Heart left ventricle (tissue), 16 donors: ENCODE results near the gene ZSCAN5A. TPM values are rescaled to one million over a fixed set of nuclear protein-coding genes. Genes with fewer than 3 reads are reported as not detected.
A peak's percentile ranks its signal among the peaks of the same experiment; 100 is the strongest.
"Not testable (repeated sequence)": the region's sequence is repeated elsewhere in the genome, so short reads cannot be mapped to it uniquely, and the experiment has no call there.

Source experiments
- ATAC-seq, 4 donors: fragments of 200-7000 bp; cut with Tn5 transposase; one replicate each; pipeline ENCODE4 v1.9.1; 2020 to 2022; ENCODE audit warnings: moderate library complexity in 4 of 4, mild to moderate bottlenecking in 3 of 4, moderate number of reproducible peaks in 1 of 4
- DNase-seq, 5 donors: peaks; one replicate each; pipeline ENCODE4 v3.0.0-alpha.2; 2020
- H3K27ac ChIP-seq, 12 donors: fragments of 200-600 bp; sonication (generic) in 4 of 12; one replicate each; pipeline versions ENCODE4 v1.5.0 to v1.8.0; 2016 to 2022; ENCODE audit warnings: mild to moderate bottlenecking in 2 of 12
- H3K27me3 ChIP-seq, 9 donors: fragments of 200-600 bp; sonication (generic) in 2 of 9; one replicate each; pipeline versions ENCODE4 v1.5.1 to v1.8.0; 2016 to 2022; ENCODE audit warnings: mild to moderate bottlenecking in 3 of 9
- H3K36me3 ChIP-seq, 9 donors: fragments of 200-600 bp; sonication (generic) in 2 of 9; one replicate each; pipeline versions ENCODE4 v1.5.0 to v1.8.0; 2018 to 2022; ENCODE audit warnings: mild to moderate bottlenecking in 2 of 9
- H3K4me1 ChIP-seq, 12 donors: fragments of 200-600 bp; sonication (generic) in 4 of 12; one replicate each; pipeline versions ENCODE4 v1.5.0 to v1.8.0; 2016 to 2022; ENCODE audit warnings: mild to moderate bottlenecking in 3 of 12
- H3K4me3 ChIP-seq, 12 donors: fragments of 200-600 bp; sonication (generic) in 4 of 12; one replicate each; pipeline versions ENCODE4 v1.5.0 to v1.8.0; 2017 to 2022; ENCODE audit warnings: mild to moderate bottlenecking in 9 of 12, moderate library complexity in 4 of 12
- H3K9me3 ChIP-seq, 12 donors: fragments of 200-600 bp; sonication (generic) in 4 of 12; one replicate each; pipeline versions ENCODE4 v1.5.0 to v1.8.0; 2016 to 2022; ENCODE audit warnings: mild to moderate bottlenecking in 1 of 12
- POLR2A ChIP-seq, 2 donors: fragments of 450-650 bp; IDR thresholded peaks; one replicate each; pipeline ENCODE4 v1.6.1; 2017; ENCODE audit warnings: antibody characterized with exemption in 2 of 2, mild to moderate bottlenecking in 2 of 2, moderate library complexity in 2 of 2
- WGBS, 4 donors: extraction: QIAGEN DNeasy Blood & Tissue Kit in 2 of 4; methylation state at CpG; one replicate each; pipeline versions ENCODE4 v1.1.5 to v1.1.7; 2013 to 2018; 5-methylcytosine and 5-hydroxymethylcytosine counted together
- intact Hi-C, 10 donors: fragments of 100-400 bp; cut with DNase I; formaldehyde crosslinking; loops; one replicate each; pipeline versions ENCODE4 v1.11.1 to v1.14.2; 2022
- polyA plus RNA-seq, 2 donors: library from polyadenylated mRNA; stranded (reverse); fragments of 200-250 nt; gene quantifications; one replicate each; pipeline ENCODE4 v1.2.3, GENCODE V29; 2013
- total RNA-seq, 9 donors: library from RNA; depleted of rRNA in 2 of 9; stranded (reverse); fragments of >200 nt in 2 of 9; fragmentation: NEBNext Ultra II Directional in 3 of 9; extraction: Animal tissue kit (Norgen Biotek cat#: 25700) in 3 of 9; gene quantifications; one replicate each; pipeline versions ENCODE4 v1.1.0 to v1.2.4, GENCODE V29; 2016 to 2023
- TF ChIP-seq, protein P1 (sequence below), 12 donors: fragments of 200-600 bp; sonication (generic) in 4 of 12; IDR thresholded peaks; one replicate each; pipeline versions ENCODE4 v1.5.0 to v1.8.0; 2018 to 2022; ENCODE audit warnings: antibody characterized with exemption in 12 of 12, mild to moderate bottlenecking in 5 of 12
- donor health status: ischemic (EF 13 %, LVEDD 7.1; RV severe dilation, severe dysfunction).
- donor health status: healthy with polysubstance abuse.
- donor health status: DM: no; HTN: yes; CAD: no.
- donor health status: DM: no; HTN: no; CAD: no.
- donor health status: ischemic (EF 25% LVEDD 6.9; RV normal size, moderate dysfunction).
- donor health status: ischemic (EF 25% LVEDD 5.7; RV mildly dilated, moderate dysfunction).
- donor health status: healthy.
- donor health status: DM: yes; HTN: yes; CAD: no.
- donor health status: ischemic (EF 35%, LVEDD 5.7; RV mildly dilated, moderate dysfunction).
- donor health status: nonischemic (EF 11% LVEDD 7.7; RV severe dilation, severe dysfunction).
- donor health status: DM: yes; HTN: yes; CAD: no.
- donor health status: PGD.
- donor health status: ischemic (EF 29% LVEDD 5.4; RV normal size, mild dysfunction).
- donor health status: nonischemic (EF 23%, LVEDD 6.1; RV moderate dilation, normal function).

ZSCAN5A gene
- total and polyA plus RNA-seq, 11 donors: 3.3 to 26.6 (median 17.7) TPM

- DNase-seq (no peak), ATAC-seq (no peak)
- H3K4me3 ChIP-seq: no peak overlapping the region
- no peaks in the 10 kb centered on the region for H3K9me3 ChIP-seq
- no peaks in the 10 kb centered on the region for H3K36me3 ChIP-seq
- no peaks in the 10 kb centered on the region for H3K27me3 ChIP-seq
- TF ChIP-seq POLR2A (IDR thresholded peaks at IDR 0.05): no peak
- TF ChIP-seq, protein P1, sequence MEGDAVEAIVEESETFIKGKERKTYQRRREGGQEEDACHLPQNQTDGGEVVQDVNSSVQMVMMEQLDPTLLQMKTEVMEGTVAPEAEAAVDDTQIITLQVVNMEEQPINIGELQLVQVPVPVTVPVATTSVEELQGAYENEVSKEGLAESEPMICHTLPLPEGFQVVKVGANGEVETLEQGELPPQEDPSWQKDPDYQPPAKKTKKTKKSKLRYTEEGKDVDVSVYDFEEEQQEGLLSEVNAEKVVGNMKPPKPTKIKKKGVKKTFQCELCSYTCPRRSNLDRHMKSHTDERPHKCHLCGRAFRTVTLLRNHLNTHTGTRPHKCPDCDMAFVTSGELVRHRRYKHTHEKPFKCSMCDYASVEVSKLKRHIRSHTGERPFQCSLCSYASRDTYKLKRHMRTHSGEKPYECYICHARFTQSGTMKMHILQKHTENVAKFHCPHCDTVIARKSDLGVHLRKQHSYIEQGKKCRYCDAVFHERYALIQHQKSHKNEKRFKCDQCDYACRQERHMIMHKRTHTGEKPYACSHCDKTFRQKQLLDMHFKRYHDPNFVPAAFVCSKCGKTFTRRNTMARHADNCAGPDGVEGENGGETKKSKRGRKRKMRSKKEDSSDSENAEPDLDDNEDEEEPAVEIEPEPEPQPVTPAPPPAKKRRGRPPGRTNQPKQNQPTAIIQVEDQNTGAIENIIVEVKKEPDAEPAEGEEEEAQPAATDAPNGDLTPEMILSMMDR (IDR thresholded peaks at IDR 0.05): no peak
- intact Hi-C loops: loop anchor here in 2 of 10 donors (5.0 kb wide), 2 partner anchors 34 to 74 kb away; no protein-coding TSS in a partner anchor
- no peaks in the 10 kb centered on the region for H3K4me1 ChIP-seq
- WGBS, 4 donors: 83 to 93% (median 87%) methylated on average over 10 to 12 of the region's 12 CpGs
- H3K27ac ChIP-seq: no peak overlapping the region
These were observed 56.4 kb downstream of the ZSCAN5A start for GRCh38 chr19:56258272-56258671.

GRCh38 chr19:56253737-56254136 is 60.9 kb downstream of the ZSCAN5A start:
- H3K27ac ChIP-seq: no peak overlapping the region
- no peak overlapping the region for H3K4me3 ChIP-seq
- intact Hi-C loops: loop anchor here (2.0 to 5.0 kb wide), 6 partner anchors 79 to 177 kb away; no protein-coding TSS in a partner anchor
- no peaks in the 10 kb centered on the region for H3K36me3 ChIP-seq
- H3K9me3 ChIP-seq: no peaks in the 10 kb centered on the region
- DNase-seq (no peak), ATAC-seq (peak in 2 of 4 donors; percentile 58 to 70)
- no peaks in the 10 kb centered on the region for H3K4me1 ChIP-seq
- TF ChIP-seq, protein P1 (IDR thresholded peaks at IDR 0.05): peak; percentile 14 to 61 (median 42)
- no peak for TF ChIP-seq POLR2A (IDR thresholded peaks at IDR 0.05)
- no peaks in the 10 kb centered on the region for H3K27me3 ChIP-seq
- WGBS, 4 donors: 47 to 55% (median 51%) methylated on average over 5 of the region's 5 CpGs

DNA sequence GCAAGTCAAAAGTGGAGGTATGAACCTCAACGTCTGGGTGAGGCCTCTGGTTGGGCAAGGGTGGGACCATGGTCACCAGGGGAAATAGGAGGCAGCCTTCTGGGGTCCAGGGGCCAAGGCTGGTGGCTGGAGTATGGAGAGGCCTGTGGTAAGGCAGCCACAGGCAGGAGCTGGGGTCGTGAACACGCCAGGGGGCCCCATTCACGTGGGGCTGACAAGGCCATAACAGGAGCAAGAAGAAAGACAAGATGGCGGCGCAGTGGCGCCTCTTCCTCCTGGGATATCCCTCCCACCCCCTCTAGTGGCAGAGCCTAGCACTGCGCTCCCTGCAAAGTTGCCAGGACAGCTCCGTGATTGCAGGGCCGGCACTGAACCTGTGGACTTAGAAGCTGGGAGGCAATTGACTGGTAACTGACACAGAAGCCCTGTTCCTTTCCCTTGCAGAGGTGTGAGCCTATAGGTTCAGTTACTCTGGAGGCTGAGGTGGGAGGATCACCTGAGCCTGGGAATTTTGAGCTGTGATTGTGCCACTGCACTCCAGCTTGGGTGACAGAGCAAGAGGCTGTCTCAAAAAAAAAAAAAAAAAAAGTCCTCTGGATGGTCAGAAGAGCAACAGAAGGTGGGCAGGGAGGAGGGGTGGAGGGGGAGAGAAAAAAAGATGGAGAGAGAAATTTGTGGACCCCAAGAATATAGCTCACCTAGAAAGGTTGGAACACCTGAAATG is 61.8 kb downstream of the ZSCAN5A start:
- 33 to 38% (median 35%) methylated on average over 10 of the region's 10 CpGs for WGBS, 4 donors
- Histone ChIP-seq H3K4me3 (no peak overlapping the region), H3K27me3 (no peaks in the 10 kb centered on the region), H3K36me3 (no peaks in the 10 kb centered on the region), H3K27ac (no peak overlapping the region), H3K9me3 (no peaks in the 10 kb centered on the region), H3K4me1 (no peaks in the 10 kb centered on the region)
- peak in 3 of 4 donors; percentile 74 to 84 (median 82) for ATAC-seq
- TF ChIP-seq, protein P1 (IDR thresholded peaks at IDR 0.05): peak; percentile 68 to 89 (median 80)
- TF ChIP-seq POLR2A (IDR thresholded peaks at IDR 0.05): no peak
- intact Hi-C loops: loop anchor here (2.0 to 5.0 kb wide), 6 partner anchors 79 to 176 kb away; no protein-coding TSS in a partner anchor
- DNase-seq: peak; percentile 48 to 90 (median 70)

- H3K36me3 ChIP-seq: not testable (repeated sequence)
These were observed 65.8 kb downstream of the ZSCAN5A start for GRCh38 chr19:56248736-56249338.

GRCh38 chr19:56245764-56246163 is 68.9 kb downstream of the ZSCAN5A start:
- not testable (repeated sequence) for H3K27me3 ChIP-seq, H3K27ac ChIP-seq

More at GRCh38 chr19:56248736-56249338, 65.8 kb downstream of the ZSCAN5A start:
- intact Hi-C loops, DNase-seq, H3K9me3 ChIP-seq, H3K4me3 ChIP-seq, ATAC-seq, H3K27ac ChIP-seq, H3K4me1 ChIP-seq, H3K27me3 ChIP-seq: not testable (repeated sequence)
- 94 to 97% (median 96%) methylated on average over 8 of the region's 8 CpGs for WGBS, 4 donors

More at GRCh38 chr19:56245764-56246163, 68.9 kb downstream of the ZSCAN5A start:
- H3K4me1 ChIP-seq, H3K4me3 ChIP-seq, H3K9me3 ChIP-seq, intact Hi-C loops, DNase-seq, ATAC-seq, H3K36me3 ChIP-seq: not testable (repeated sequence)
- WGBS, 4 donors: 66 to 76% (median 68%) methylated on average over 4 of the region's 4 CpGs
